ENCODE measurements around the gene SLC24A5. TPM values are rescaled to one million over a fixed set of nuclear protein-coding genes. Genes with fewer than 3 reads are reported as not detected.

SLC24A5 gene
- total RNA-seq, 2 donors from 2014 or later, result not detected

DNA sequence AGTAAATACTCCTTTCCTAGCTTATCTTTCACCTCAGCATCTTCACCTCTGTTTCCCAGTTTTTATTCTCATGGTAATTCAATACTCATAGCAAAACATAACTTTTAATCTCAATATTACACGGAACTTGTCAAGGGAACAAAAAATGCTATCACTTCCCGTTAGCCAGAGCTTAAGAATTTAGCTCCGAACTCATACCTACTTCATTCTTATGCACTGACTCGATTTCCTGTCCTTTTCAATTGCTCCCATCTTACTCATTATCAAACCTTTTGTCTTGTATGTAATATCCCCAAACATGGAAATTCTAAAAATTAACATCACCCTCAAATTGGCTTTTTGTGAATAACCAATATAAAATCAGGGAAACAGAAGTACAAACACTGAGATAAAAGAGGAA is 29.1 kb downstream of the SLC24A5 start:
- H3K36me3 Mint-ChIP-seq (ENCODE audit: low read depth), result peaks cover 27% of the 10 kb centered on the region
- WGBS, 2 experiments (ENCODE audit: insufficient coverage in 1 of 2, insufficient read length in 1 of 2), result 82 to 83% methylated on average over 4 of the region's 4 CpGs
- H3K4me3 Mint-ChIP-seq, result no peak overlapping the region
- Histone ChIP-seq H3K9me3 (ENCODE audit: control insufficient read depth, low read length) (no peaks in the 10 kb centered on the region), H3K4me3 (ENCODE audit: low read length) (no peak overlapping the region), H3K27me3 (ENCODE audit: control insufficient read depth, insufficient read depth, low read length, poor library complexity, severe bottlenecking) (no peaks in the 10 kb centered on the region), H3K9ac (ENCODE audit: extremely low read depth, low read length, poor library complexity, severe bottlenecking) (no peak overlapping the region), H3K27ac (ENCODE audit: low read depth, low read length) (no peak overlapping the region), H3K4me1 (ENCODE audit: control insufficient read depth, insufficient read depth, low read length) (no peaks in the 10 kb centered on the region), H3K36me3 (ENCODE audit: control insufficient read depth, insufficient read depth, low read length) (peaks cover 49% of the 10 kb centered on the region)
- H3K27ac Mint-ChIP-seq, result no peak overlapping the region
- DNase-seq, result no peak
- H3K9me3 Mint-ChIP-seq, result no peaks in the 10 kb centered on the region
- no peaks in the 10 kb centered on the region for H3K27me3 Mint-ChIP-seq (ENCODE audit: insufficient read depth)
- H3K4me1 Mint-ChIP-seq, result no peaks in the 10 kb centered on the region
- TF ChIP-seq, protein P1, sequence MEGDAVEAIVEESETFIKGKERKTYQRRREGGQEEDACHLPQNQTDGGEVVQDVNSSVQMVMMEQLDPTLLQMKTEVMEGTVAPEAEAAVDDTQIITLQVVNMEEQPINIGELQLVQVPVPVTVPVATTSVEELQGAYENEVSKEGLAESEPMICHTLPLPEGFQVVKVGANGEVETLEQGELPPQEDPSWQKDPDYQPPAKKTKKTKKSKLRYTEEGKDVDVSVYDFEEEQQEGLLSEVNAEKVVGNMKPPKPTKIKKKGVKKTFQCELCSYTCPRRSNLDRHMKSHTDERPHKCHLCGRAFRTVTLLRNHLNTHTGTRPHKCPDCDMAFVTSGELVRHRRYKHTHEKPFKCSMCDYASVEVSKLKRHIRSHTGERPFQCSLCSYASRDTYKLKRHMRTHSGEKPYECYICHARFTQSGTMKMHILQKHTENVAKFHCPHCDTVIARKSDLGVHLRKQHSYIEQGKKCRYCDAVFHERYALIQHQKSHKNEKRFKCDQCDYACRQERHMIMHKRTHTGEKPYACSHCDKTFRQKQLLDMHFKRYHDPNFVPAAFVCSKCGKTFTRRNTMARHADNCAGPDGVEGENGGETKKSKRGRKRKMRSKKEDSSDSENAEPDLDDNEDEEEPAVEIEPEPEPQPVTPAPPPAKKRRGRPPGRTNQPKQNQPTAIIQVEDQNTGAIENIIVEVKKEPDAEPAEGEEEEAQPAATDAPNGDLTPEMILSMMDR (conservative IDR thresholded peaks at IDR 0.05), result no peak

DNA sequence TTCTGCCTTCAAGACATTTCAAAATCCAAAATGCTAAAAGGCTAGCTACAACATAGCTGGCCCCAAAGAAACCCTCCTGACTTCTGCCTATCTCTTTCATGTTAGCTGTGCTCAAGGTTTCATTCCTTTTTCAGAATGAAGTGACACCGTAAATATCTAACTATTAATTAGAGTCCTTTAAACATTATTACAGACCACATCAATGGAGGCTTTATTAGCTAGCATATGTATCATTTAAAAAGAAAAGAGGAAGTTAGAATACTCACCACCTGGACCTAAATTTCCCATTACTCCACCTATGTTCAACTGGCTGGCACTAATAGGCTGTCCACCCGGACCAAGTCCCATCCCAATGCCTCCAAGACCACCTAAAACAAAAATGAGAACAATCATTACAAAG is 32.7 kb downstream of the SLC24A5 start:
- DNase-seq, result no peak
- Histone ChIP-seq H3K9me3 (ENCODE audit: control insufficient read depth, low read length) (no peaks in the 10 kb centered on the region), H3K36me3 (ENCODE audit: control insufficient read depth, insufficient read depth, low read length) (peaks cover 60% of the 10 kb centered on the region), H3K4me1 (ENCODE audit: control insufficient read depth, insufficient read depth, low read length) (no peaks in the 10 kb centered on the region), H3K27me3 (ENCODE audit: control insufficient read depth, insufficient read depth, low read length, poor library complexity, severe bottlenecking) (no peaks in the 10 kb centered on the region), H3K4me3 (ENCODE audit: low read length) (no peak overlapping the region), H3K27ac (ENCODE audit: low read depth, low read length) (no peak overlapping the region), H3K9ac (ENCODE audit: extremely low read depth, low read length, poor library complexity, severe bottlenecking) (no peak overlapping the region)
- TF ChIP-seq, protein P1 (conservative IDR thresholded peaks at IDR 0.05), result no peak
- H3K4me1 Mint-ChIP-seq, result no peaks in the 10 kb centered on the region
- WGBS, 2 experiments (ENCODE audit: insufficient coverage in 1 of 2, insufficient read length in 1 of 2), result 97 to 100% methylated on average over 1 to 2 of the region's 2 CpGs
- H3K9me3 Mint-ChIP-seq, result no peaks in the 10 kb centered on the region
- H3K36me3 Mint-ChIP-seq (ENCODE audit: low read depth), result peaks cover 26% of the 10 kb centered on the region
- H3K27ac Mint-ChIP-seq, result no peak overlapping the region
- no peak overlapping the region for H3K4me3 Mint-ChIP-seq
- H3K27me3 Mint-ChIP-seq (ENCODE audit: insufficient read depth), result no peaks in the 10 kb centered on the region

DNA sequence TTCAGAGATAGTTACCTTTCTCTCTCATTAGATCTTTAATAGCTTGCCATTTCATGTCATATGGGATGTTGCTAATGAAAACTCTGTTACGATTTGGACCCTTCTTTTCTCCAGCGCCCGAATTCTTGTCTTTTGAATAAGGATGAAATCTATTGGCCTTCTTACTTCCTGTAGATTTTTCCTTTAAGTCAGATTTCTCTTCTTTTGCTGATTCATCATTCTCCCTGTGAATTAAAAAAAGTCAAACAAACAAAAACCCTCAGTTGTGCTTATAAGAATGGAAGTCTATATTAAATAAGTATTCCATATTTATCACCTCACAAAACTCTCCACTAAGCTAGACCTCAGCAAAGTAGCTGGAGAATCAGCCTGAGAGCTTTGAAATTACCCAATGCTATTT is 47.8 kb downstream of the SLC24A5 start:
- Mint-ChIP-seq H3K4me3 (no peak overlapping the region), H3K4me1 (peaks cover 6% of the 10 kb centered on the region), H3K9me3 (peaks cover 10% of the 10 kb centered on the region), H3K27me3 (ENCODE audit: insufficient read depth) (no peaks in the 10 kb centered on the region), H3K36me3 (ENCODE audit: low read depth) (peaks cover 25% of the 10 kb centered on the region), H3K27ac (no peak overlapping the region)
- Histone ChIP-seq H3K27ac (ENCODE audit: low read depth, low read length) (no peak overlapping the region), H3K4me3 (ENCODE audit: low read length) (no peak overlapping the region), H3K27me3 (ENCODE audit: control insufficient read depth, insufficient read depth, low read length, poor library complexity, severe bottlenecking) (no peaks in the 10 kb centered on the region), H3K9me3 (ENCODE audit: control insufficient read depth, low read length) (no peaks in the 10 kb centered on the region), H3K9ac (ENCODE audit: extremely low read depth, low read length, poor library complexity, severe bottlenecking) (no peak overlapping the region), H3K36me3 (ENCODE audit: control insufficient read depth, insufficient read depth, low read length) (peaks cover 42% of the 10 kb centered on the region), H3K4me1 (ENCODE audit: control insufficient read depth, insufficient read depth, low read length) (peaks cover 7% of the 10 kb centered on the region)
- DNase-seq, result no peak
- TF ChIP-seq, protein P1 (conservative IDR thresholded peaks at IDR 0.05), result no peak
- 65 to 67% methylated on average over 3 of the region's 3 CpGs for WGBS, 2 experiments (ENCODE audit: insufficient coverage in 1 of 2, insufficient read length in 1 of 2)
